GM12872 (cell line): Measurements from ENCODE around the gene ODAD2.

Experiments
- CTCF ChIP-seq: IDR thresholded peaks from 3 replicates; pipeline ENCODE4 v1.5.1; 2011; ENCODE audit warnings: low read depth, mild to moderate bottlenecking, low read length, moderate library complexity; ENCODE audit not compliant: insufficient read depth

The ODAD2 gene

DNA sequence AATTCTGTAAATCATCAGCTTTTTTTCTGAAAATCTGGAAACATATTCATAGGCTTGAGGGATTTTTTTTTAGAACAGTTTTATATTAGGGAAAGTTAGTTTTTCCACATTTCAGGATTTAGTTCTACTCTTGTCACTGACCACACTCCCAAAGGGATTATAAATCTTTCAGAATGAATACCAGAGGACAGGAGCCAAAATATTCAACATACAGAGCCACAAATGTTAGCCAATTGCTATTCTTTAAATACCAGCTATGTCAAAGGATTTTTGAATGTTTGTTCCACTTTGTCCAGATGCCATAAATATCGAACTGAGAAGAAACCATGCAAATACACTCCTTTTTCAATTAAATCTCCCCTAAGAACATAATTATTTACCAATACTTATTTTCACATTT lies 50.7 kb downstream of the ODAD2 start:
- TF ChIP-seq CTCF, result no peak

GRCh38 chr10:27947540-27947939 lies 51.3 kb downstream of the ODAD2 start:
- no peak for TF ChIP-seq CTCF

GRCh38 chr10:27944005-27944404 lies 54.9 kb downstream of the ODAD2 start:
- no peak for TF ChIP-seq CTCF

GRCh38 chr10:27914888-27915287 lies 84.0 kb downstream of the ODAD2 start:
- no peak for TF ChIP-seq CTCF

DNA sequence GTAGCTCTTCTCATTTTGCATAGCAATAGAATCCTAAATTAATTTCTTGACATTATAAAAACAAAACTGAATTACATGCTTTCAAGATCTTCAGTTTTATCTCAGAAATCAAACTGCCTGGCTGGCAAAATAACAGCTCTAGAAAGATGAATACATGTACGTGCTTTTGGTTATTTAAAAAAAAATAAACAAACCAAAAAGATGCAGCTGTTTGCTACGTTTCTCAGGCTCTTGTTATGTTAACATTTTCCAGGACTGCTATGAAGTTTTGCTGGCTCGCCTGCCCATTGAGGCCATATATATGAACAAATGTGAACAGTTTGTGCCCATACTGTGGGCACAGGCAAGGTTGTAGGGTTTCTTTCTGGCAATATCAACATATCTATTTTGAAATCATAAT lies 86.6 kb downstream of the ODAD2 start:
- no peak for TF ChIP-seq CTCF

- TF ChIP-seq CTCF, result no peak
These were observed 87.3 kb downstream of the ODAD2 start for GRCh38 chr10:27911539-27911938.

GRCh38 chr10:27911011-27911410 lies 87.9 kb downstream of the ODAD2 start:
- no peak for TF ChIP-seq CTCF

DNA sequence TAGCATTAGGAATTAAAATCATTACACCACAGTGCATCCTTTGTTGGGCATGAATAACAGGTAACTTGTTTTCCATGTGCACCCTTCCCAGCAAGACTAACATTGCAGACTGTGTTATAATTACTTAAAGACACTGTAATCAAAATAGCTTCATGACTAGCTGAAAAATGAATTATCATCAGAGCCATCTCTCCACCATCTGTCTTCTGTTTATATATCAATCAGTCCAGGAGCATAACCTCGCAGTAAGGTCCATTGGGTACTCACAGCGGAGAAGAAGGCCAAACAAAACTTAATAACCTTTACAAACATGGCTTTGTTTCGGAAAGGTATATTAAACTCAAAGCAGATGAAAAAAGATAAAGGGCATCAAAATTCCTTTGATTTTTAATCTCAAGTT lies 90.6 kb downstream of the ODAD2 start:
- no peak for TF ChIP-seq CTCF
